Activated naive CD8-positive, alpha-beta T cell treated with anti-CD3 and anti-CD28 coated beads, Interleukin-2, amount 50 U/mL, for 24 hours (primary cell): ENCODE measurements around the gene KRT86.

ENCODE experiments used
- ATAC-seq: fragments of 150-1000 bp; cut with Tn5 transposase; one replicate; pipeline ENCODE4 v1.10.0; 2021
- DNase-seq: peaks from one replicate; pipeline ENCODE4 v3.0.0; 2021
- H3K27ac Mint-ChIP-seq: one replicate; pipeline ENCODE4 v1.8.0; 2021; ENCODE audit warnings: mild to moderate bottlenecking, mixed read lengths
- H3K27me3 Mint-ChIP-seq: one replicate; pipeline ENCODE4 v1.8.0; 2021; ENCODE audit warnings: mixed read lengths
- H3K36me3 Mint-ChIP-seq: one replicate; pipeline ENCODE4 v1.8.0; 2021; ENCODE audit warnings: low read depth, mixed read lengths
- H3K4me1 Mint-ChIP-seq: one replicate; pipeline ENCODE4 v1.8.0; 2021; ENCODE audit warnings: mixed read lengths
- H3K4me3 Mint-ChIP-seq: one replicate; pipeline ENCODE4 v1.8.0; 2021; ENCODE audit warnings: mild to moderate bottlenecking, moderate library complexity, mixed read lengths
- H3K9me3 Mint-ChIP-seq: one replicate; pipeline ENCODE4 v1.8.0; 2021; ENCODE audit warnings: mixed read lengths

The KRT86 gene

GRCh38 chr12:52327830-52328500 lies 53.5 kb downstream of the KRT86 start:
- peaks cover 8% of the 10 kb centered on the region for H3K4me1 Mint-ChIP-seq
- no peak for ATAC-seq
- H3K36me3 Mint-ChIP-seq = no peaks in the 10 kb centered on the region
- H3K27ac Mint-ChIP-seq = no peak overlapping the region
- H3K27me3 Mint-ChIP-seq = peaks cover 7% of the 10 kb centered on the region
- DNase-seq = no peak
- no peak overlapping the region for H3K4me3 Mint-ChIP-seq
- H3K9me3 Mint-ChIP-seq = no peaks in the 10 kb centered on the region

- Mint-ChIP-seq H3K9me3 (no peaks in the 10 kb centered on the region), H3K36me3 (no peaks in the 10 kb centered on the region), H3K27ac (no peak overlapping the region), H3K4me1 (peaks cover 8% of the 10 kb centered on the region), H3K4me3 (no peak overlapping the region), H3K27me3 (peaks cover 8% of the 10 kb centered on the region)
- ATAC-seq (no peak), DNase-seq (no peak)
Measured at GRCh38 chr12:52331039-52331438, 56.6 kb downstream of the KRT86 start.

GRCh38 chr12:52331833-52332232 lies 57.4 kb downstream of the KRT86 start:
- peaks cover 8% of the 10 kb centered on the region for H3K27me3 Mint-ChIP-seq
- H3K4me1 Mint-ChIP-seq = peaks cover 11% of the 10 kb centered on the region
- no peaks in the 10 kb centered on the region for H3K9me3 Mint-ChIP-seq
- no peak overlapping the region for H3K27ac Mint-ChIP-seq
- no peak overlapping the region for H3K4me3 Mint-ChIP-seq
- no peak for ATAC-seq
- DNase-seq = no peak
- H3K36me3 Mint-ChIP-seq = no peaks in the 10 kb centered on the region

GRCh38 chr12:52332381-52332780 lies 57.9 kb downstream of the KRT86 start:
- no peaks in the 10 kb centered on the region for H3K9me3 Mint-ChIP-seq
- DNase-seq (no peak), ATAC-seq (no peak)
- no peaks in the 10 kb centered on the region for H3K36me3 Mint-ChIP-seq
- no peak overlapping the region for H3K4me3 Mint-ChIP-seq
- no peak overlapping the region for H3K27ac Mint-ChIP-seq
- H3K27me3 Mint-ChIP-seq = peaks cover 6% of the 10 kb centered on the region
- H3K4me1 Mint-ChIP-seq = peaks cover 11% of the 10 kb centered on the region

GRCh38 chr12:52333321-52333720 lies 58.9 kb downstream of the KRT86 start:
- DNase-seq (no peak), ATAC-seq (no peak)
- H3K9me3 Mint-ChIP-seq = no peaks in the 10 kb centered on the region

GRCh38 chr12:52334185-52334584 lies 59.7 kb downstream of the KRT86 start:
- H3K27me3 Mint-ChIP-seq = peaks cover 6% of the 10 kb centered on the region
- no peak for ATAC-seq
- H3K9me3 Mint-ChIP-seq = no peaks in the 10 kb centered on the region
- no peak overlapping the region for H3K27ac Mint-ChIP-seq
- no peak overlapping the region for H3K4me3 Mint-ChIP-seq
- H3K4me1 Mint-ChIP-seq = peaks cover 8% of the 10 kb centered on the region
- H3K36me3 Mint-ChIP-seq = no peaks in the 10 kb centered on the region
- no peak for DNase-seq

More at GRCh38 chr12:52333321-52333720, 58.9 kb downstream of the KRT86 start:
- Mint-ChIP-seq H3K4me1 (peaks cover 8% of the 10 kb centered on the region), H3K4me3 (no peak overlapping the region), H3K36me3 (no peaks in the 10 kb centered on the region), H3K27ac (no peak overlapping the region), H3K27me3 (peaks cover 6% of the 10 kb centered on the region)

- no peak overlapping the region for H3K27ac Mint-ChIP-seq
- peaks cover 8% of the 10 kb centered on the region for H3K4me1 Mint-ChIP-seq
- peaks cover 4% of the 10 kb centered on the region for H3K27me3 Mint-ChIP-seq
- H3K4me3 Mint-ChIP-seq = no peak overlapping the region
- H3K36me3 Mint-ChIP-seq = no peaks in the 10 kb centered on the region
- no peaks in the 10 kb centered on the region for H3K9me3 Mint-ChIP-seq
- no peak for DNase-seq
- no peak for ATAC-seq
Measured at GRCh38 chr12:52335598-52336262, 61.3 kb downstream of the KRT86 start.

- ATAC-seq (no peak), DNase-seq (no peak)
- Mint-ChIP-seq H3K27me3 (peaks cover 4% of the 10 kb centered on the region), H3K9me3 (no peaks in the 10 kb centered on the region), H3K4me3 (no peak overlapping the region), H3K27ac (no peak overlapping the region), H3K36me3 (no peaks in the 10 kb centered on the region), H3K4me1 (peaks cover 8% of the 10 kb centered on the region)
Measured at GRCh38 chr12:52336641-52337040, 62.2 kb downstream of the KRT86 start.

- Mint-ChIP-seq H3K9me3 (no peaks in the 10 kb centered on the region), H3K36me3 (no peaks in the 10 kb centered on the region), H3K4me3 (no peak overlapping the region), H3K4me1 (peaks cover 8% of the 10 kb centered on the region), H3K27me3 (peaks cover 2% of the 10 kb centered on the region), H3K27ac (no peak overlapping the region)
- DNase-seq (no peak), ATAC-seq (no peak)
Measured at GRCh38 chr12:52337054-52337453, 62.6 kb downstream of the KRT86 start.

- no peaks in the 10 kb centered on the region for H3K27me3 Mint-ChIP-seq
- ATAC-seq = no peak
- H3K9me3 Mint-ChIP-seq = no peaks in the 10 kb centered on the region
- no peak for DNase-seq
- H3K36me3 Mint-ChIP-seq = no peaks in the 10 kb centered on the region
- no peak overlapping the region for H3K27ac Mint-ChIP-seq
- H3K4me1 Mint-ChIP-seq = peaks cover 8% of the 10 kb centered on the region
- H3K4me3 Mint-ChIP-seq = no peak overlapping the region
Measured at GRCh38 chr12:52338241-52338960, 64.0 kb downstream of the KRT86 start.

- H3K36me3 Mint-ChIP-seq = no peaks in the 10 kb centered on the region
- ATAC-seq = no peak
Measured at GRCh38 chr12:52341066-52341580, 66.7 kb downstream of the KRT86 start.

GRCh38 chr12:52342781-52343490 lies 68.5 kb downstream of the KRT86 start:
- Mint-ChIP-seq H3K9me3 (no peaks in the 10 kb centered on the region), H3K27me3 (no peaks in the 10 kb centered on the region), H3K4me1 (no peaks in the 10 kb centered on the region), H3K27ac (no peak overlapping the region), H3K4me3 (no peak overlapping the region), H3K36me3 (no peaks in the 10 kb centered on the region)
- DNase-seq = no peak
- ATAC-seq = no peak

More at GRCh38 chr12:52341066-52341580, 66.7 kb downstream of the KRT86 start:
- Mint-ChIP-seq H3K27ac (no peak overlapping the region), H3K4me3 (no peak overlapping the region), H3K4me1 (peaks cover 8% of the 10 kb centered on the region), H3K27me3 (no peaks in the 10 kb centered on the region), H3K9me3 (no peaks in the 10 kb centered on the region)
- no peak for DNase-seq

- Mint-ChIP-seq H3K36me3 (no peaks in the 10 kb centered on the region), H3K4me3 (no peak overlapping the region), H3K27me3 (no peaks in the 10 kb centered on the region), H3K9me3 (no peaks in the 10 kb centered on the region), H3K27ac (no peak overlapping the region), H3K4me1 (no peaks in the 10 kb centered on the region)
- ATAC-seq (no peak), DNase-seq (no peak)
Measured at GRCh38 chr12:52343550-52343949, 69.1 kb downstream of the KRT86 start.

- Mint-ChIP-seq H3K9me3 (no peaks in the 10 kb centered on the region), H3K4me3 (no peak overlapping the region), H3K27ac (no peak overlapping the region), H3K27me3 (no peaks in the 10 kb centered on the region), H3K36me3 (no peaks in the 10 kb centered on the region), H3K4me1 (no peaks in the 10 kb centered on the region)
- DNase-seq = no peak
- ATAC-seq = no peak
Measured at GRCh38 chr12:52344111-52344510, 69.7 kb downstream of the KRT86 start.
